Stimulated activated CD4-positive, alpha-beta T cell treated with anti-CD3 and anti-CD28 coated beads, Interleukin-12 subunit alpha, Interleukin-12 subunit beta, amount 100 ng/mL, for 48 hours (primary cell): ENCODE results near the gene RS1.

Experiments
- DNase-seq, 3 donors: peaks; one replicate each; pipeline ENCODE4 v3.0.0-alpha.2; 2020; ENCODE audit warnings: low read depth in 2 of 3, low spot score in 1 of 3

Gene RS1

DNA sequence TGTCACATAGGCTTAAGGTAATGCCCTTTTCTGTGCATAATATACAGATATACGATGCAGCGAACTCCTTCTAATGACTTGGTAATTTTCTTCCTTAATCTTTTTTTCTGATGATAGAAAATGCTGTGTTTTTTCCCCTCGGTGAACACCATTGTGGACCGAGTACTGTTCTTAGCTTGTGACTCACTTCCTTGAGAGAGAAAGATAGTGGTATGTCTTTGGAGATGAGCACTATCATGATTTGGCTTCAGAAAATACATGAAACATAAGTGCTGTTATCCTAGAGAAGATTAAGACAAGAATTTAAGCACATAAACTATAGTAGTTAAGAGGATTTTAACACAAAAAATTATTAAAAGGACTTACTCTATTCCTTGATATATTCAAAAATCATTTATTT, 63.9 kb downstream of the RS1 start:
- DNase-seq, result no peak

DNA sequence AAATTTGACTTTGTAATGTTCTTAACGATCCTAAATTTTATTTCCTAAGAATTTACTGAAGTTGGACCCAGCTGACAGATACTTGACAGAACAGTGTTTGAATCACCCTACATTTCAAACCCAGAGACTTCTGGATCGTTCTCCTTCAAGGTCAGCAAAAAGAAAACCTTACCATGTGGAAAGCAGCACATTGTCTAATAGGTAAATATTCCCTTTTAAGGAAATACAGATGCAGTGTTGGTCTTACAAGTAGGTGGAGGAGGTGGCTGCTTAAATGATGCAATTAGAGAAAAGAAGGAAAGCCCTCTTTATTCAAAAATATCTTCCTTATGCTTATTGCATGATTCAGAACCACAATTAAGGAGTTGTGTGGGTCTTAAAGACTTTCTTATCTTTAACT, 73.5 kb downstream of the RS1 start:
- DNase-seq, result no peak

DNA sequence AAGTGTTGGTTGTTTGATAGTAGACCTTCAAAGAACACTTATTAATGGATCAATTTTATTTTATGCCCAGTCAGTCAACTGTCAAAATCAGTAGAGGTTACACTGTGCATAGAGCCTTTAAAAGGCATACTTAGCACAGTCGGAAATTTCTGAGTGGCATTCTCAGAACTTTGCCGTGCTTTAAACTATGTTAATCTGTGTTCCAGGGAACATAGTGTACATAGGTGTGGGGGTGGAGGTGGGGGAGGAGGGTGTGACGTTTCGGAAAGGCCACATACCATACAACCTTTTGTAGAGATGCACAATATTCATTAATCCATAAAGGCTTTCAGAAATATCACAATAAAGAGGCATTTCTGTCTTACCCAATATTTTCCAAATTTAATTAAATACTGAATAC, 75.8 kb downstream of the RS1 start:
- no peak for DNase-seq

DNA sequence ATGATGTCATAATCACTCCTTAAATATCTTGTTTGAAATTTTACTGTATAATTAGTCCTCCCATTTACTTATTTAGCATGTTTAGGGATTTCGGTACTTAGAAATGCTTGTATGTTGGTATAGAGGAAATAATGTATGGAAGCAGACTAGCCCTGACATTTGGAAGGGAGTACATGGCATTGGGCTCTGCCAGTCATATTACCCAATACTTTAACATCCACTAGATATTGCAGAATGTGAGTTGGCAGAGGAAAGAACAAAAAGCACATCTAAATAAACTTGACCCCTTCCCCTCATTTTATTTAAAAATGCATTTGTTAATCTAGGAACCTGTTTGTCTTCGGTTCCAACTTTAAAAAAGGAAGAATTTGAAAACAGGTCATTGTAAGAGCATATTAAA, 77.8 kb downstream of the RS1 start:
- no peak for DNase-seq

DNA sequence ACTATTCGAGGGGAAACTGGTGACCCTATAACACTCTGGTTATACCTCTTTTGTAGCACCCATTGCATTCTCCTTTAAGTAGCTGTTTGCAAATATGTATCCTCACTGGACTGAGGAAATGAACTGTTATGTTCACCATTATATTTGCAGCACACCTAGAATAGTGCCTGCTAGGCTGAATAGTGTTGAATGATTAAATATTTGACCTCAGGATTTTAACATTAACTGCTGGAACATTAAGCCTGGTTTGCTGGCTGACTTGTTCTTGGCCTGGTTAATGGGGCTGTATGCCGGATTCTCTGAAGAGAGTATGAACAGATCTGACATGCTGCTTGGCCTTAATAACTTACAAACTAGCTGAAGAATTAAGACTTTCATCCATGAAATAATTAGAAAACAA, 80.1 kb downstream of the RS1 start:
- no peak for DNase-seq
